Astrocyte (in vitro differentiated cells and primary cell): ENCODE results near the gene TTC34.

Experiments used
- CTCF ChIP-seq: IDR thresholded peaks from 2 replicates; pipeline ENCODE4 v1.5.1; 2011; ENCODE audit warnings: low read depth, mild to moderate bottlenecking, inconsistent platforms, low read length, moderate library complexity; ENCODE audit not compliant: insufficient read depth
- EZH2 ChIP-seq: IDR thresholded peaks from 2 replicates; pipeline ENCODE4 v1.6.1; 2012; ENCODE audit warnings: mild to moderate bottlenecking, low read length, inconsistent platforms; ENCODE audit not compliant: insufficient read depth

DNA sequence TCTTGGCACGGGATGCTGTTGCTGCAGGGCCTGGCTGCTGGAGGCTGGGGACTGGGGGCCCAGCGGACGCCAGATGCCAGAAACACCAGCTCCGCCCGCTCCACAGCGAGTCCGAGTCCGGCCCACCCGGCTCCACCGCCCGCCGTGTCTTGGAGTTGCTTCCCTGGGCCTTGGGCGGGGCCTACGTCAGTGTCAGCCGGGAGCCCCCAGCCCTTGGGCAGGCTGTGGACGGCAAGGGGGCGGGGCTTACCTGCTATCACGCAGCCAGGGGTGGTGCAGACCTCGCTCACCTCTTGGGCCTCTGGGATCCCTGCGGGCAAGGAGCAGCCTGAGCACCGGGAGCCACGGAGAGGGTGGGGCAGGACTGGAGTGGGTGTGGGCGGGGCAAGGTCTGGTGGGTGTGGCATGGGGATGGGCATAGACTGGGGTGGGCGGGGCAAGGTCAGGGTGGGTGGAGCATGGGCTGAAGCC, 190.4 kb downstream of the TTC34 start:
- TF ChIP-seq CTCF (no peak), EZH2 (no peak)
